H9 (cell line): Measurements from ENCODE around the gene KLRB1. TPM values are rescaled to one million over a fixed set of nuclear protein-coding genes. Genes with fewer than 3 reads are reported as not detected.

Source experiments
- DNase-seq: peaks from one replicate; pipeline ENCODE4 v3.0.0-alpha.2; 2017
- H2AFZ ChIP-seq: one replicate; pipeline ENCODE4 v1.6.1; 2013; ENCODE audit warnings: mild to moderate bottlenecking, low read length, control low read depth, moderate library complexity
- H2AK5ac ChIP-seq: 2 replicates; pipeline ENCODE4 v1.6.1; 2013; ENCODE audit warnings: low read length, control low read depth, mixed read lengths; ENCODE audit not compliant: insufficient read length
- H2BK120ac ChIP-seq: one replicate; pipeline ENCODE4 v1.6.1; 2013; ENCODE audit warnings: low read depth, mild to moderate bottlenecking, low read length, control low read depth, inconsistent platforms; ENCODE audit not compliant: poor library complexity, severe bottlenecking
- H2BK12ac ChIP-seq: 2 replicates; pipeline ENCODE4 v1.6.1; 2013; ENCODE audit warnings: low read length, control low read depth, mixed read lengths, low read depth; ENCODE audit not compliant: insufficient read length
- H2BK15ac ChIP-seq: 2 replicates; pipeline ENCODE4 v1.6.1; 2013; ENCODE audit warnings: low read depth, low read length, control low read depth
- H2BK20ac ChIP-seq: one replicate; pipeline ENCODE4 v1.6.1; 2013; ENCODE audit warnings: low read depth, mild to moderate bottlenecking, low read length, control low read depth, inconsistent platforms; ENCODE audit not compliant: poor library complexity, severe bottlenecking
- H2BK5ac ChIP-seq: 2 replicates; pipeline ENCODE4 v1.6.1; 2013; ENCODE audit warnings: low read length, control low read depth, mixed read lengths; ENCODE audit not compliant: insufficient read length
- H3K14ac ChIP-seq: 2 replicates; pipeline ENCODE4 v1.6.1; 2013; ENCODE audit warnings: low read length, control low read depth; ENCODE audit not compliant: insufficient read depth
- H3K18ac ChIP-seq: 2 replicates; pipeline ENCODE4 v1.6.1; 2013; ENCODE audit warnings: low read depth, mild to moderate bottlenecking, mixed read lengths, low read length, control low read depth; ENCODE audit not compliant: insufficient read length
- H3K23ac ChIP-seq: 2 replicates; pipeline ENCODE4 v1.6.1; 2013; ENCODE audit warnings: low read length, control low read depth, mixed read lengths, low read depth; ENCODE audit not compliant: insufficient read length
- H3K23me2 ChIP-seq: 2 replicates; pipeline ENCODE4 v1.6.1; 2013; ENCODE audit warnings: low read depth, mild to moderate bottlenecking, mixed read lengths, low read length, control low read depth; ENCODE audit not compliant: insufficient read length, poor library complexity, severe bottlenecking
- H3K27ac ChIP-seq: 2 replicates; pipeline ENCODE4 v1.5.1; 2013; ENCODE audit warnings: low read length, control low read depth, mixed read lengths, low read depth; ENCODE audit not compliant: insufficient read length
- H3K27me3 ChIP-seq: 2 replicates; pipeline ENCODE4 v1.6.1; 2013; ENCODE audit warnings: low read length, control low read depth, inconsistent platforms; ENCODE audit not compliant: insufficient read depth
- H3K4ac ChIP-seq: 2 replicates; pipeline ENCODE4 v1.6.1; 2013; ENCODE audit warnings: low read depth, mild to moderate bottlenecking, control low read depth, inconsistent platforms, low read length, moderate library complexity
- H3K4me1 ChIP-seq: 2 replicates; pipeline ENCODE4 v1.6.1; 2013; ENCODE audit warnings: low read length, control low read depth, inconsistent platforms; ENCODE audit not compliant: insufficient read depth
- H3K4me2 ChIP-seq: 2 replicates; pipeline ENCODE4 v1.6.1; 2013; ENCODE audit warnings: low read length, control low read depth, mixed read lengths; ENCODE audit not compliant: insufficient read length, insufficient read depth
- H3K56ac ChIP-seq: 2 replicates; pipeline ENCODE4 v1.6.1; 2013; ENCODE audit warnings: low read depth, mild to moderate bottlenecking, mixed read lengths, low read length, control low read depth; ENCODE audit not compliant: insufficient read length
- H3K79me1 ChIP-seq: 2 replicates; pipeline ENCODE4 v1.6.1; 2013; ENCODE audit warnings: low read depth, mild to moderate bottlenecking, moderate library complexity, low read length, control low read depth, inconsistent platforms; ENCODE audit not compliant: insufficient read depth, poor library complexity, severe bottlenecking
- H3K79me2 ChIP-seq: 2 replicates; pipeline ENCODE4 v1.6.1; 2013; ENCODE audit warnings: low read length, control low read depth, inconsistent platforms; ENCODE audit not compliant: insufficient read depth
- H3K9ac ChIP-seq: 2 replicates; pipeline ENCODE4 v1.6.1; 2013; ENCODE audit warnings: low read length, control low read depth, mixed read lengths; ENCODE audit not compliant: insufficient read length; ENCODE audit errors: extremely low read depth
- H3K9me3 ChIP-seq: one replicate; pipeline ENCODE4 v1.6.1; 2013; ENCODE audit warnings: low read depth, low read length, inconsistent platforms; ENCODE audit not compliant: control insufficient read depth
- H3T11ph ChIP-seq: one replicate; pipeline ENCODE4 v1.6.1; 2013; ENCODE audit warnings: mild to moderate bottlenecking, low read length, control low read depth, inconsistent platforms
- H4K20me1 ChIP-seq: one replicate; pipeline ENCODE4 v1.6.1; 2013; ENCODE audit not compliant: control insufficient read depth, insufficient read length, insufficient read depth
- H4K5ac ChIP-seq: 2 replicates; pipeline ENCODE4 v1.6.1; 2013; ENCODE audit warnings: low read depth, mild to moderate bottlenecking, mixed read lengths, low read length, control low read depth; ENCODE audit not compliant: insufficient read length
- H4K8ac ChIP-seq: replicated peaks from 2 replicates; pipeline ENCODE4 v1.6.1; 2013; ENCODE audit warnings: low read length, control low read depth, mixed read lengths, low read depth; ENCODE audit not compliant: insufficient read length
- H4K91ac ChIP-seq: 2 replicates; pipeline ENCODE4 v1.6.1; 2013; ENCODE audit warnings: low read depth, mild to moderate bottlenecking, moderate library complexity, mixed read lengths, low read length, control low read depth; ENCODE audit not compliant: insufficient read length
- H3K27ac Mint-ChIP-seq, 3 experiments: 2 replicates in 2 of 3; 3 replicates in 1 of 3; pipeline ENCODE4 v1.8.0; 2020 to 2021; ENCODE audit warnings: mixed read lengths in 3 of 3, mild to moderate bottlenecking in 1 of 3, moderate library complexity in 1 of 3
- H3K27me3 Mint-ChIP-seq: 2 replicates; pipeline ENCODE4 v1.8.0; 2021; ENCODE audit warnings: low read depth, mild to moderate bottlenecking, moderate library complexity, mixed read lengths
- H3K36me3 Mint-ChIP-seq, 3 experiments: 2 replicates in 2 of 3; 3 replicates in 1 of 3; pipeline ENCODE4 v1.8.0; 2020 to 2021; ENCODE audit warnings: low read depth in 3 of 3, mixed read lengths in 3 of 3; ENCODE audit not compliant: insufficient read depth in 1 of 3
- H3K4me1 Mint-ChIP-seq, 2 experiments: 2 replicates each; pipeline ENCODE4 v1.8.0; 2020; ENCODE audit warnings: mixed read lengths in 2 of 2
- H3K4me3 Mint-ChIP-seq, 2 experiments: 2 replicates in 1 of 2; 3 replicates in 1 of 2; pipeline ENCODE4 v1.8.0; 2020 to 2021; ENCODE audit warnings: mild to moderate bottlenecking in 2 of 2, mixed read lengths in 2 of 2, moderate library complexity in 1 of 2
- H3K9me3 Mint-ChIP-seq, 2 experiments: 2 replicates in 1 of 2; 3 replicates in 1 of 2; pipeline ENCODE4 v1.8.0; 2020; ENCODE audit warnings: mild to moderate bottlenecking in 2 of 2, mixed read lengths in 2 of 2, moderate library complexity in 1 of 2
- WGBS: extraction: QIAGEN DNeasy Blood & Tissue Kit; methylation state at CpG from one replicate; pipeline ENCODE4 v1.1.7; 2013; ENCODE audit warnings: missing lambda C conversion rate, low lambda C conversion rate, mixed read lengths; ENCODE audit not compliant: insufficient read length; ENCODE audit errors: extremely low coverage; 5-methylcytosine and 5-hydroxymethylcytosine counted together
- total RNA-seq: library from RNA; stranded (reverse); gene quantifications from 2 replicates; pipeline ENCODE4 v1.2.1, GENCODE V29; 2021
- TF ChIP-seq, protein P1 (sequence below): fragments of 200-600 bp; sonication (generic); conservative IDR thresholded peaks from 3 replicates; pipeline ENCODE4 v1.8.0; 2021; ENCODE audit warnings: antibody characterized with exemption, mild to moderate bottlenecking

The KLRB1 gene
- total RNA-seq, 1 experiment from 2014 or later: 0.15 TPM

DNA sequence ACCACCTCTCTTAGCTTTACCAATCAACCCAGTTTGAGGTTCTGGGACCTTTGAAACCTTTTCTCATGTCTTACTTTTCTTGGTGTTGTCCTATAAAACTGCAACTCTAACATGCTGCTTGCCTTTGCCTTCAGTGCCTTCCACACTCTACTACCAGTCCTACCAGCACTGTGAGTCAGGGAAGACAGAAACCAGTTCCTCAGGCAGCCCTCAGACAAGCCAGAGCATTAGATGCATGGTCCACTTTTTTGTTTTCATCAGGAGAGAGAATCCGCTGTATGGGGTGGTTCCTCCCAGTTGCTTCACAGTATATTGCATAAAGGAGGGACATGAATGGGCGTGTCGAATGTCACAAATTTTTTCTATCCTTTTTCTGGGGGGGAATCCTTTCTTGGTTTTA lies 17.3 kb upstream of the KLRB1 start:
- no peak overlapping the region for H2BK20ac ChIP-seq
- no peaks in the 10 kb centered on the region for H4K20me1 ChIP-seq
- TF ChIP-seq, protein P1, sequence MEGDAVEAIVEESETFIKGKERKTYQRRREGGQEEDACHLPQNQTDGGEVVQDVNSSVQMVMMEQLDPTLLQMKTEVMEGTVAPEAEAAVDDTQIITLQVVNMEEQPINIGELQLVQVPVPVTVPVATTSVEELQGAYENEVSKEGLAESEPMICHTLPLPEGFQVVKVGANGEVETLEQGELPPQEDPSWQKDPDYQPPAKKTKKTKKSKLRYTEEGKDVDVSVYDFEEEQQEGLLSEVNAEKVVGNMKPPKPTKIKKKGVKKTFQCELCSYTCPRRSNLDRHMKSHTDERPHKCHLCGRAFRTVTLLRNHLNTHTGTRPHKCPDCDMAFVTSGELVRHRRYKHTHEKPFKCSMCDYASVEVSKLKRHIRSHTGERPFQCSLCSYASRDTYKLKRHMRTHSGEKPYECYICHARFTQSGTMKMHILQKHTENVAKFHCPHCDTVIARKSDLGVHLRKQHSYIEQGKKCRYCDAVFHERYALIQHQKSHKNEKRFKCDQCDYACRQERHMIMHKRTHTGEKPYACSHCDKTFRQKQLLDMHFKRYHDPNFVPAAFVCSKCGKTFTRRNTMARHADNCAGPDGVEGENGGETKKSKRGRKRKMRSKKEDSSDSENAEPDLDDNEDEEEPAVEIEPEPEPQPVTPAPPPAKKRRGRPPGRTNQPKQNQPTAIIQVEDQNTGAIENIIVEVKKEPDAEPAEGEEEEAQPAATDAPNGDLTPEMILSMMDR: no peak
- H3K27ac Mint-ChIP-seq: 0 out of 7 replicates have a peak overlapping the region, but pooled peaks of 1 of the 3 experiments have one; percentile 8
- H2BK12ac ChIP-seq: no peak overlapping the region
- no peak overlapping the region for H3K18ac ChIP-seq
- H3K9me3 Mint-ChIP-seq: peaks cover 2 to 8% of the 10 kb centered on the region in 2 experiments; a peak in 1 of 5 replicates
- H3K56ac ChIP-seq: no peak overlapping the region
- no peak overlapping the region for H4K5ac ChIP-seq
- H4K8ac ChIP-seq: no peak overlapping the region
- H3K27me3 ChIP-seq: no peaks in the 10 kb centered on the region
- no peaks in the 10 kb centered on the region for H3K23me2 ChIP-seq
- H3K9me3 ChIP-seq: no peaks in the 10 kb centered on the region
- no peak overlapping the region for H3K9ac ChIP-seq
- H3K27ac ChIP-seq: no peak overlapping the region
- no peak overlapping the region for H3K14ac ChIP-seq
- WGBS: no CpG with 5 or more reads among the region's 3 CpGs
- DNase-seq: no peak
- no peak overlapping the region for H2BK15ac ChIP-seq
- H2AK5ac ChIP-seq: no peak overlapping the region
- no peak overlapping the region for H3T11ph ChIP-seq
- H3K23ac ChIP-seq: no peak overlapping the region
- H3K4me2 ChIP-seq: no peak overlapping the region
- H2AFZ ChIP-seq: no peak overlapping the region
- H4K91ac ChIP-seq: no peak overlapping the region
- H3K4me1 Mint-ChIP-seq: no peaks in the 10 kb centered on the region
- no peak overlapping the region for H2BK120ac ChIP-seq
- no peaks in the 10 kb centered on the region for H3K79me1 ChIP-seq
- H3K79me2 ChIP-seq: no peaks in the 10 kb centered on the region
- no peaks in the 10 kb centered on the region for H3K36me3 Mint-ChIP-seq
- H3K4ac ChIP-seq: no peak overlapping the region
- H3K27me3 Mint-ChIP-seq: peaks cover 2% of the 10 kb centered on the region; the same call in 1 of the 2 replicates
- no peak overlapping the region for H2BK5ac ChIP-seq
- no peak overlapping the region for H3K4me3 Mint-ChIP-seq
- H3K4me1 ChIP-seq: no peaks in the 10 kb centered on the region
